GM21529 (cell line): ENCODE data around the gene GHR.
"Not testable (repeated sequence)": the region's sequence is repeated elsewhere in the genome, so short reads cannot be mapped to it uniquely, and the experiment has no call there.

ENCODE experiments used
- ATAC-seq: cut with Tn5 transposase; IDR thresholded peaks from one replicate; pipeline ENCODE4 v1.9.1; 2021; ENCODE audit not compliant: unreplicated experiment

The GHR gene

DNA sequence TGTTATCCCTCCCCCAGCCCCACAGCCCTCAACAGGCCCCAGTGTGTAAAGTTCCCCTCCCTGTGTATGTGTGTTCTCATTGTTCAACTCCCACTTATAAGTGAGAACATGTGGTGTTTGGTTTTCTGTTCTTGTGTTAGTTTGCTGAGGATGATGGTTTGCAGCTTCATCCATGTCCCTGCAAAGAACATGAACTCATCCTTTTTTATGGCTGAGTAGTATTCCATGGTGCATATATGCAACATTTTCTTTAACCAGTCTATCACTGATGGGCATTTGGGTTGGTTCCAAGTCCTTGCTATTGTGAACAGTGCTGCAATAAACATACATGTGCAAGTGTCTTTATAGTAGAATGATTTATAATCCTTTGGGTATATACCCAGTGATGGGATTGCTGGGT, 261.8 kb downstream of the GHR start:
- not testable (repeated sequence) for ATAC-seq

DNA sequence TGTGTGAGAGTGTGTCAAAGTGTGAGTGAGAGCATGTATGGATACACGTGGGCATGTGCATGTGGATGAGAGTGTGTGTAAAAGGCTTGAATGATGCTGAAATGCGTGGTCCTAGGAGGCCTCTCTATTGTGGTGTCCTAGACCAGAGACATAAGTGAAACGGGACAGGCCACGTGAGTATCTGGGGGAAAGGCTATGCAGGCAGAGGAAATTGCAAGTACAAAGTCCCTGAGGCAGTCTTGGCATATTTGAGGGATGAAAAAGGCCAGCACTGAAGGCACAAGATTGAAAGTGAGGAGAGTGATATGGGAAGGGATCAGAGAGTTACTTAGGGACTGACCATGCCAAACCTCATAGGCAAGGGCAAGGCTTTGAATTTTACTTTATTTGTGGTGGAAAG, 266.2 kb downstream of the GHR start:
- no peak for ATAC-seq

DNA sequence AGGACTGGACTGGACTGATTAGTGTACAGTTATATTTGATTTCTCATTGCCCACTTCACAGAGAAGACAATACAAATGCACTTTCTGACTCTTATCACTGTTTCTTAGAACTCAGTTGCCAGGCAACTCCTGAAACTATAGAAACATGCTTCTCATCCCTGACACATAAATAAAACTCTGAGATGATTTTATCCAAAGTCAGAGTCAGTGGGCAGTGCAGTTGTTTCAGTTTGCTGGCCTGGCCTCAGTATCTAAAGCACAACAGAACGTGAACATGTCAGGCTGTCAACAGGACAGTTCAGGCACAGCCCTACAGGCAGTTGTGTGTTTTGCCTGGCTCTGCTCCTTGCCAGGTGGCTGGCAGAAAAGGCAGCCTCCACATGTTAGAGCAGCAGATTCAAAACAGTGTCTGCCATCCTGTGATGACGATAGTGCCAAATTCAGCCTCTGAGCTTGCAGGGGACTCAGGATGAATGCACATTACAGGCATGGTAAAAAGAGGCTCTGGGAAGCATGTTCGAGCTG, 268.2 kb downstream of the GHR start:
- ATAC-seq = no peak

DNA sequence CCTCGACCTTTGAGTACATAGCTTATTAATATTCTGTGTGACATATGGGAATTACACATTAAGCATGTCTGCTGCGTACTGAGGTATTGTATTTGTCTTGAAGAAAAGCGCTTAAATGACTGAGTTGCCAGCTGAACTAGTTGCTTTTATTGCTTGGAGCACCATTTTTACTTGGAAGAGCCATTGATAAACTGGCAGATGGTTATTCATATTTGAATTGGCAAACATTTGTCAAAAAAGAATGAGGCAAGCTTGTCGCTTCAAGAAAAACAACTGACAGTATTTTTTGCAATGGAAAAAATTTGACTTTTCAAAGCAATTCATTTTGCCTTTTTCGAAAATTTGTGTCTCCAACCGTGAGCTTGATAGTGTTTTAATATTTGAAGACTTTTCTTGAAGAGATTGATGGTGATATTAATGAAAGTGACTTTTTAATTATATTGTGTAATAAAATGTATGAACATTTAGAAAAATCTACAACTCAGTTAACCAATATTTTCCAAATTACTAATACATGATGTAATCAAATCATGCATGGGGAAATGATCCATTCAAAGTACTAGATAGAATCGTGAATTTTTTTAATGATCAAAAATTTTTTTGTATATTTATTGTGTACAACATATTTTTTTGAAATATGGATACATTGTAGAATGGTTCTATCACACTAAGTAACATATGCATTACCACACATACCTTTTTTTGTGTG, 278.3 kb downstream of the GHR start:
- no peak for ATAC-seq

DNA sequence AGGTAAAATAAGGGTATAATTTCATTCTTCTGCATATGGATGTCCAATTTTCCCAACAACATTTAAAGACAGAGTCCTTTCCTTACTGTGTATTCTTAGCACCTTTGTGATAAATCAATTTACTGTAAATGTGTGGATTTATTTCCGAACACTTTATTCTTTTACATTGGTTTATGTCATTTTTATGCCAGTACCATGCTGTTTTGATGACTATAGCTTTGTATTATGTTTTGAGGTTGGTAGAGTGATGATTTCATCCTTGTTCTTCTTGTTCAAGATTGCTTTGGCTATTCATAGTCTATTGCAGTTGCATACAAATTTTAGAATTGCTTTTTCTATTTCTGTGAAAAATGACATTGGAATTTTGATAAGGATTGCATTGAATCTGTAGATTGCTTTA, 280.0 kb downstream of the GHR start:
- ATAC-seq = no peak

DNA sequence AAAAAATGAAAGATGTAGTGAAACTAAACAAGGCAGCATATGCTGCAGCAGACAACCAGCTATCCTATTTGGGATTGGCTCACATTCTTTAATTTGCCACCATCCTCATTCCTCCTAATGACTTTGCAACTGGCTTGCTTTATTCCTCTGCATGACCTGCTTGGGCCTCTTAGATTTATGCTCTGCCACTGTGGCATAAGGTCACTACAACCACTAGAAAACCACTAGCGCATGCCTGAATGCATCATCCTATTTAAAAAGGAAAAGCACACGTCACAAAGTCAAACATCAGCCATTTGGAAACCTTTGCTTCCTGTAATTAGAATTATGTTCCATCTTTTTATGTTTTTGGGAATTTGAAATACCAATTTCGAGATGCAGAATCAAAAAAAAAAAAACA, 292.5 kb downstream of the GHR start:
- ATAC-seq = no peak

DNA sequence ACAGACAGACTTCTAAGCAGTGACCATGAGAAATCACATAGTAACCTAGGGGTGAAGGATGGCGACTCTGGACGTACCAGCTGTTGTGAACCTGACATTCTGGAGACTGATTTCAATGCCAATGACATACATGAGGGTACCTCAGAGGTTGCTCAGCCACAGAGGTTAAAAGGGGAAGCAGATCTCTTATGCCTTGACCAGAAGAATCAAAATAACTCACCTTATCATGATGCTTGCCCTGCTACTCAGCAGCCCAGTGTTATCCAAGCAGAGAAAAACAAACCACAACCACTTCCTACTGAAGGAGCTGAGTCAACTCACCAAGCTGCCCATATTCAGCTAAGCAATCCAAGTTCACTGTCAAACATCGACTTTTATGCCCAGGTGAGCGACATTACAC, 295.4 kb downstream of the GHR start:
- ATAC-seq = peak; percentile 80

DNA sequence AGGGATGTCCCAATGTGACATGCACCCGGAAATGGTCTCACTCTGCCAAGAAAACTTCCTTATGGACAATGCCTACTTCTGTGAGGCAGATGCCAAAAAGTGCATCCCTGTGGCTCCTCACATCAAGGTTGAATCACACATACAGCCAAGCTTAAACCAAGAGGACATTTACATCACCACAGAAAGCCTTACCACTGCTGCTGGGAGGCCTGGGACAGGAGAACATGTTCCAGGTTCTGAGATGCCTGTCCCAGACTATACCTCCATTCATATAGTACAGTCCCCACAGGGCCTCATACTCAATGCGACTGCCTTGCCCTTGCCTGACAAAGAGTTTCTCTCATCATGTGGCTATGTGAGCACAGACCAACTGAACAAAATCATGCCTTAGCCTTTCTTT, 295.8 kb downstream of the GHR start:
- no peak for ATAC-seq

DNA sequence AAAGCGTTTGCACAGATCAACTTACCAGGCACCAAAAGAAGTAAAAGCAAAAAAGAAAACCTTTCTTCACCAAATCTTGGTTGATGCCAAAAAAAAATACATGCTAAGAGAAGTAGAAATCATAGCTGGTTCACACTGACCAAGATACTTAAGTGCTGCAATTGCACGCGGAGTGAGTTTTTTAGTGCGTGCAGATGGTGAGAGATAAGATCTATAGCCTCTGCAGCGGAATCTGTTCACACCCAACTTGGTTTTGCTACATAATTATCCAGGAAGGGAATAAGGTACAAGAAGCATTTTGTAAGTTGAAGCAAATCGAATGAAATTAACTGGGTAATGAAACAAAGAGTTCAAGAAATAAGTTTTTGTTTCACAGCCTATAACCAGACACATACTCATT, 297.0 kb downstream of the GHR start:
- ATAC-seq = no peak

DNA sequence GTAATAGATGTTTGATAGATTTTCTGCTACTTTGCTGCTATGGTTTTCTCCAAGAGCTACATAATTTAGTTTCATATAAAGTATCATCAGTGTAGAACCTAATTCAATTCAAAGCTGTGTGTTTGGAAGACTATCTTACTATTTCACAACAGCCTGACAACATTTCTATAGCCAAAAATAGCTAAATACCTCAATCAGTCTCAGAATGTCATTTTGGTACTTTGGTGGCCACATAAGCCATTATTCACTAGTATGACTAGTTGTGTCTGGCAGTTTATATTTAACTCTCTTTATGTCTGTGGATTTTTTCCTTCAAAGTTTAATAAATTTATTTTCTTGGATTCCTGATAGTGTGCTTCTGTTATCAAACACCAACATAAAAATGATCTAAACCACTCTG, 298.2 kb downstream of the GHR start:
- ATAC-seq = no peak

DNA sequence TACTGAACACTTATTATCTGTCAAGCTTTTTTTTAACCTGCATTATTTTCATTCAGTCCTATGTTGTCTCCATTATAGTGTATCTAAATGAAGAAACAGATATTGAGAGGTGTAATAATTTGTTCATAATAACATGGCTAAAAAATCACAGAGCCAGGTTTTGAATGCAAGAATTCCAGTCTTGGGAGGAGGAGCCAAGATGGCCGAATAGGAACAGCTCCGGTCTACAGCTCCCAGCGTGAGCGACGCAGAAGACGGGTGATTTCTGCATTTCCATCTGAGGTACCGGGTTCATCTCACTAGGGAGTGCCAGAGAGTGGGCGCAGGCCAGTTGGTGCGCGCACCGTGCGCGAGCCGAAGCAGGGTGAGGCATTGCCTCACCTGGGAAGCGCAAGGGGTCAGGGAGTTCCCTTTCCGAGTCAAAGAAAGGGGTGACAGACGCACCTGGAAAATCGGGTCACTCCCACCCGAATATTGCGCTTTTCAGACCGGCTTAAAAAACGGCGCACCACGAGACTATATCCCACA, 311.4 kb downstream of the GHR start:
- not testable (repeated sequence) for ATAC-seq

DNA sequence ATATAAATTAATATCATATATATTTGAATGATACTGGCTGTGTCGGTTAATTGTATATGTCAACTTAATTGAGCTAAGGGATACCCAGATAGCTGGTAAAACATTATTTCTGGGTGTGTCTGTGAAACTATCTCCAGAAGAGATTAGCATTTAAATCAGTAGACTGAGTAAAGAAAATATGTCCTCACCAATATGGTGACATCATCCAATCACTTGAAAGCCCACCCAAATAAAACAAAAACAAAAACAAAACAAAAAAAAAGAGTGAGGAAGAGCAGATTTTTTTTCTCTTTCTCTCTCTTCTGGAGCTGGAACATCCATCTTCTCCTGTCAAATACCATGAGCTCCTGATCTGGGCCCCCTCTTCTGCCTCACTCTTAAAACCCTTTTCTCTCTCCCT, 317.7 kb downstream of the GHR start:
- ATAC-seq = no peak

DNA sequence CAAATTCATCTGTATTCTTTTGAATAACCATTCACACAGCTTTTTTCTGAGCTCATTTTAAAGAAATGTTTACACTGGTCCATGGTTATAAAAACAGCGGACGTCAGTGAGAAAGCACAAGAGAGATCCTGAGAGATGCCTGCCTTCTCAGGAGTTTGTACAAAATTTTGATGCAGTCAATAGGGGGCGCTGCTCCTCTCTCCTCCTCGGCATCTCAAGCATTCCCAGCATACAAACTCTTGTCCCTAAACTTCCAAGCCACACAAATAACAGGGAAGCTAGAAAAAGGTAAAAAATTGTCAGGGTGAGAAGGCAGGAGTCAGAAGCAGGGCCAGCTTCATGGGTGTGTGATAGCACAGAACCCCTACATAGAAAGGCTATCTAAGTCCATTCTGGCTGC, 322.2 kb downstream of the GHR start:
- ATAC-seq = no peak

DNA sequence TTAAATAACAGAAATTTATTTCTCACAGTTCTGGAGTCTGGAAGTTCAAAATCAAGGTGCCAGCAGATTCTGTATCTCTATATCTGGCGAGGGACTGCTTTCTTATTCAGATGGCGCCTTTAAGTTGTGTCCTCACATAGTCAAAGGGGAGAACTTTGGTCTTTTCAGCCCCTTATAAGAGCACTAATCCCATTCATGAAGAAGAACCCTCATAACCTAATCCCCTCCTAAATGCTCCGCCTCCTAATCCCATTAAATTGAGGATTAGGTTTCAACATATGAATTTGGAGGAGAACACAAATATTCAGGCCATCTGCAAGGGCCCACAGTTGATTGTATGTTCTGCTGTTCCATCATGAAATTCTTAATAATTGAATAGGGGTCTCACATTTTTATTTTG, 322.6 kb downstream of the GHR start:
- ATAC-seq = no peak

DNA sequence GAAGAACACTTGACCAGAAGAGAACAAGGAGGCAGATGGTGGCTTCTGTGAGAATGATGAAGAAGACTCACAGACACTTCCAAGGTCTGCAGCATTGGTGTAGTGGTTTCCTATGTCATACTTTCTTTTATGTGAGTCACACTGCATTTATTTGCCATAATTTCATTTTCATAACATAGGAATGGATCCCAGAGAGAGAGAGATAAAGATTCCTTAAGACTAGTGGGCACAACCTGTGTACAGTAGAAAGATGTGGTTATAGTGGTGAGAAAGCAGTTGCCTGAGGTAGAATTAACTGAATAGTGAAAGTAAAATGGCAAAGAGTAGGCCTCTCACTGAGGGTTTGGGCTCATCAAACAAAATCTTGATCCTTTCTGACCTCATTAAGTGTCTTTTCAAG, 325.8 kb downstream of the GHR start:
- ATAC-seq = no peak

DNA sequence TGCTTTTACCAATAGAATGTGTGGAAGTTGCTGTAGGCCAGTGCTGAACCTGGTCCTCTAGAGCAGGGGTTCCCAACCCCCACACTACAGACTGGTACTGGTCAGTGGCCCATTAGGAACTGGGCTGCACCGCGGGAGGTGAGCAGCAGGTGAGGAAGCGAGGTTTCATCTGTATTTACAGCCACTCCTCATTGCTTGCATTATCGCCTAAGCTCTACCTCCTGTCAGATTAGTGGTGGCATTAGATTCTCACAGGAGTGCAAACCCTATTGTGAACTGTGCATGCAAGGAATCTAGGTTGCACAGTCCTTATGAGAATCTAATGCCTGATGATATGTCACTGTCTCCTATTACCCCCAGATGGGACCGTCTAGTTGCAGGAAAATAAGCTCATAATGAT, 327.3 kb downstream of the GHR start:
- ATAC-seq = no peak

DNA sequence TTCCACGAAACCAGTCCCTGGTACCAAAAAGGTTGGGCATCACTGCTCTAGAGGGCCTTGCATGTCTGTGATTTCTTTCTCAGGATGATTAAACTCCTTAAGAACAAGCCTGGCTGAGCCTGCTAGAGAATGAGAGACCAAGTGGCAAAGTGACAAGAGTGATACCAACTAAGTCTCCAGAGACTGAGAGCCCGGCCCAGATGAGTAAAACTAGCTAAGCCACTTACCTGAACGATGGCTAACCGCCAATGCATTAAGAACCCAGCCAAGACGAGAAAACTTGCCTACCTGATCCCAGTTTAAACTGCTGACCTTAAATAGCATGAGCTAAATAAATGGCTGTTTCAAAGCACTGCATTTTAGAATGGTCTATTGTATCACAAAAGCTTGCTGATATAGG, 327.8 kb downstream of the GHR start:
- ATAC-seq = no peak

DNA sequence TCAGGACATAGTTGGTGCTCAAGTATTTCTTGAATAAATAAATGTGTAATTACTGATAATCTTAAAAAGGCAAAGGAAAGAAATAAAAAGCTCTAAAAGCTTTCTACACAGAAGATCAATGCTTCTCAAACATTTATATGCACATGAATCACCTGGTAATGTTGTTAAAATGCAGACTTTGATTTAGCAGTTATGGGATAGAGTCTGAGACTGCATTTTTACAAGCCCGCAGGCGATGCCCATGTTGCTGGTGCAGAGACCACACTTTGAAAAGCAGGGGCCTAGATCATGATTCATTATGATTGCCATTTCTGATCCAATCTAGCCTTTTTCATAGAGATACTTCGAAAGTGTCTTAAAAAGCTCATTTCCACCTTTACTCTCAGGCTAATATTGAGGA, 329.9 kb downstream of the GHR start:
- no peak for ATAC-seq

DNA sequence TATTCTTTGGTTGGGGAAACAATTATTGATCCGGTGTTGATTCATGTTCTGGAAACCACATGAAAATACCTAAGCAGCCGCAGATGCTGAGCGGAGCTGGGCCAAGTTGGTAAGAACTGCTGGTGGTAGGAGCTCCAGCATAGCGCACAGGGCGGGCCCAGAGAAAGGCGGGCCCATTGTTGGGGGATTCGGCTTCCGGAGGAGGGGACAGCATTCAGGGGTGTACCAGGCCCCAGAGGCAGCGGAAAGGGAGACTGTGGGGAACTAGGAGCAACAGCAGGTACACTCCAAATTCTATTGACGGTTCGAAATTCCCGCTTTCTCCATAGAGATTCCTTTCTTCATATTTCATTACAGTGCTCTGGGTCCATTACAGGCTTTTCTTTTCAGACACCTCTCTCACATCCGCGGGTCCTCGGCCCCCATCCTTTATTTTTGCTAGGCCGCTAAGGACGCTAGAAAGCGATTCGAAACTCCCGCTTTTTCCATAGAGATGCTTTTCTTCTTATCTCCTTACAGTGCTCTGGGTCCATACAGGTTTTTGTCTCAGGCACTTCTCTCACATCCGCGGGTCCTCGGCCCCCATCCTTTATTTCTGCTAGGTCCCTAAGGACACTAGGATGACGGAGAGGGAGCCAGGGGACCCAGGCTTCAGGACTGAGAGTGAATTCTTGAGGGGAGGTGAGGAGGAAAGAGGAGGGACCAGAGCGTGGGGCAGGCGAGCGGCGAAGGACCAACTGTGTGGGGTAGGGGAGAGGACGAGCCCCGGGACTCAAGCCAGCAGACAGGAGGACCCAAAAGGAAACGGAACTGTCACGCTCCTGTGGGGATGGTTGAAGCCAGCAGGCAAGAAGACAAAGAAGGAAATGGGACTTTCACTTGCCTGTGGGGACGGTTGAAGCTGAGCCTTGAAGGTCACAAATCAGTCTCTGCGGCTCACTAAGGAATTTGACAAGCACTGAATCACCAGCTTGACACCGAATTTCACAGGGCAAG, 333.7 kb downstream of the GHR start, which contains the start of gene CCDC152:
Gene CCDC152 (plus strand): TSS at position 213 of the 996 bp plus-strand sequence. CDS start 2,304 bp downstream, outside the sequence.
- ATAC-seq = peak; percentile 85

DNA sequence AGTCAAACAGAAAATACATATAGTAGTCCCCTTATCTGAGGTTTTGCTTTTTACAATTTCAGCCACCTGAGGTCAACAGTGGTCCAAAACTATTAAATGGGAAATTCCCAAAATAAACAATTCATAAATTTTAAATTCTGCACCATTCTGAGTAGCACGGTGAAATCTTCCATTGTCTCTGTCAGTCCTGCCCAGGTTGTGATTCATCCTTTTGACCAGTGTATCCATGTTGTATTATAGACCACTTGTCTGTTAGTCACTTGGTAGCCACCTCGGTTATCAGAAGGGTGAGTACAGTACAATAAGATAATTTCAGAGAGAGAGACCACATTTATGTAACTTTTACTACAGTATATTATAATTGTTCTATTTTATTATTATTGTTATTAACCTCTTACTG, 336.2 kb downstream of the GHR start:
- ATAC-seq = no peak

DNA sequence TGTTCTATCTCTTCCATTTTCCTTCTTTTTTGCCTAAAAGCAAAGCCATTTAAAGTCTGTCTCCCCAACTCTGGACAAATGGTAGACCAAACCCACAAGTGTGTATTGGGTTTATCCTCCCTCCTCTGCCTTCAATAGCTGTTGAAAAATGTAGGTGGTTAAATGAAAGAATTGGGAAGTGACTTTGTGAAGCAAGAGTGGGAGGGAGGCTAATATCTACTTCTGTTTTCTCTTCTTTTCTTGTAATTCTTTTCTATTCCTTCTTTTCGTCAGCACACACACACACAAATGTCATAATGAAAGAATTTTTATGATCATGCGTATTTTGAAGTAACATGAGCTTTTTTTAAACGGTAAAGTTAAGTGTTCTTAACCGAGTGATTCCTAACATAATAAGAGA, 337.2 kb downstream of the GHR start:
- ATAC-seq = no peak

DNA sequence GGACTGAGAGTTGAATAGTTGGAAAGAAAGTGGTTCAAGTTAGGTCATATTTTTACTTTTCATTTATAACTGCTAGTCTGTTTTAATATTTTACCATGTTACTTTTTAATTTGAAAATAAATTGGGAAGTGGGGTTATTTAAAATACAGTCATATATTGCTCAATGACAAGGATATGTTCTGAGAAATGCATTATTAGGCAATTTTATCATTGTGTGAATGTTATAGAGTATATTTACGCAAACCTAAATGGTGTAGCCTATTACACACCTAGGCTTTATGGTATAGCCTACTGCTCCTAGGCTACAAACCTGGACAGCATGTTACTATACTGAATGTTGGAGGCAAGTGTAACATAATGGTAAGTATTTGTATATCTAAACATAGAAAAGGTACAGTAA, 338.6 kb downstream of the GHR start:
- no peak for ATAC-seq
